CD14-positive monocyte (primary cell): ENCODE results near the gene NFE2L3. TPM values are rescaled to one million over a fixed set of nuclear protein-coding genes. Genes with fewer than 3 reads are reported as not detected.
"Not testable (repeated sequence)": the region's sequence is repeated elsewhere in the genome, so short reads cannot be mapped to it uniquely, and the experiment has no call there.

Experiments used
- DNase-seq, 3 donors: peaks; one replicate each; pipeline ENCODE4 v3.0.0-alpha.2; 2011 to 2022
- H2AFZ ChIP-seq: 2 replicates; pipeline ENCODE4 v1.6.0; 2012; ENCODE audit warnings: mild to moderate bottlenecking, low read depth, low read length, inconsistent platforms; ENCODE audit not compliant: insufficient read depth, poor library complexity, severe bottlenecking
- H3K27ac ChIP-seq, 2 donors: 1 replicate in 1 of 2; 2 replicates in 1 of 2; pipeline ENCODE4 v1.5.1; 2012 to 2013; ENCODE audit warnings: low read length in 2 of 2, control low read depth in 1 of 2, inconsistent platforms in 1 of 2, low read depth in 1 of 2, mild to moderate bottlenecking in 1 of 2
- H3K27me3 ChIP-seq, 2 donors: one replicate each; pipeline versions ENCODE4 v1.6.0 to v1.6.1; 2011 to 2013; ENCODE audit warnings: low read length in 2 of 2; ENCODE audit not compliant: control insufficient read depth in 2 of 2, insufficient read depth in 2 of 2
- H3K36me3 ChIP-seq, 2 donors: replicated peaks in 1 of 2; 1 replicate in 1 of 2; 2 replicates in 1 of 2; pipeline versions ENCODE4 v1.5.1 to v1.6.1; 2012 to 2013; ENCODE audit warnings: low read length in 2 of 2, control low read depth in 1 of 2, inconsistent platforms in 1 of 2, mild to moderate bottlenecking in 1 of 2; ENCODE audit not compliant: insufficient read depth in 2 of 2, control insufficient read depth in 1 of 2
- H3K4me1 ChIP-seq, 2 donors: 1 replicate in 1 of 2; 2 replicates in 1 of 2; pipeline versions ENCODE4 v1.5.1 to v1.6.1; 2012 to 2013; ENCODE audit warnings: low read length in 2 of 2, control low read depth in 1 of 2, inconsistent platforms in 1 of 2, mild to moderate bottlenecking in 1 of 2, moderate library complexity in 1 of 2; ENCODE audit not compliant: insufficient read depth in 2 of 2, control insufficient read depth in 1 of 2
- H3K4me2 ChIP-seq: replicated peaks from 2 replicates; pipeline ENCODE3; 2012; ENCODE audit warnings: low read length, moderate library complexity, mild to moderate bottlenecking; ENCODE audit not compliant: poor library complexity, severe bottlenecking; ENCODE audit errors: extremely low read depth
- H3K4me3 ChIP-seq, 3 experiments: fragments of 200-600 bp in 1 of 3; sonication (generic) in 1 of 3; replicated peaks in 1 of 3; 1 replicate in 2 of 3; 2 replicates in 1 of 3; pipeline ENCODE4 v1.5.1; 2011 to 2013; ENCODE audit warnings: low read length in 3 of 3, mild to moderate bottlenecking in 3 of 3, control low read depth in 2 of 3, low read depth in 2 of 3, inconsistent platforms in 1 of 3, moderate library complexity in 1 of 3
- H3K79me2 ChIP-seq: 2 replicates; pipeline ENCODE4 v1.6.0; 2012; ENCODE audit warnings: mild to moderate bottlenecking, control low read depth, inconsistent platforms, low read length, moderate library complexity; ENCODE audit not compliant: insufficient read depth
- H3K9ac ChIP-seq: 2 replicates; pipeline ENCODE4 v1.6.0; 2017; ENCODE audit warnings: low read length, mild to moderate bottlenecking; ENCODE audit not compliant: insufficient read depth, poor library complexity, severe bottlenecking
- H3K9me3 ChIP-seq, 2 donors: replicated peaks in 1 of 2; 1 replicate in 1 of 2; 2 replicates in 1 of 2; pipeline versions ENCODE4 v1.5.1 to v1.6.1; 2012 to 2013; ENCODE audit warnings: low read length in 2 of 2, control low read depth in 1 of 2; ENCODE audit not compliant: control insufficient read depth in 1 of 2, insufficient read depth in 1 of 2
- H4K20me1 ChIP-seq: 2 replicates; pipeline ENCODE4 v1.6.0; 2012; ENCODE audit warnings: mild to moderate bottlenecking, low read length, control low read depth, moderate library complexity; ENCODE audit not compliant: insufficient read depth
- H3K27ac Mint-ChIP-seq, 7 donors: one replicate each; pipeline ENCODE4 v1.8.0; 2020; ENCODE audit warnings: mild to moderate bottlenecking in 7 of 7, mixed read lengths in 7 of 7, moderate library complexity in 6 of 7, inconsistent platforms in 2 of 7
- H3K27me3 Mint-ChIP-seq, 3 donors: one replicate each; pipeline ENCODE4 v1.8.0; 2021 to 2022; ENCODE audit warnings: low read depth in 3 of 3, mild to moderate bottlenecking in 3 of 3, mixed read lengths in 3 of 3, moderate library complexity in 3 of 3, inconsistent platforms in 1 of 3
- H3K36me3 Mint-ChIP-seq, 2 donors: one replicate each; pipeline ENCODE4 v1.8.0; 2020; ENCODE audit warnings: mixed read lengths in 2 of 2, inconsistent platforms in 1 of 2, mild to moderate bottlenecking in 1 of 2
- H3K4me1 Mint-ChIP-seq: one replicate; pipeline ENCODE4 v1.8.0; 2020; ENCODE audit warnings: mild to moderate bottlenecking, mixed read lengths
- H3K4me3 Mint-ChIP-seq, 2 donors: one replicate each; pipeline ENCODE4 v1.8.0; 2020; ENCODE audit warnings: mild to moderate bottlenecking in 2 of 2, mixed read lengths in 2 of 2, moderate library complexity in 1 of 2
- H3K9me3 Mint-ChIP-seq, 7 donors: one replicate each; pipeline ENCODE4 v1.8.0; 2020 to 2022; ENCODE audit warnings: mixed read lengths in 7 of 7, mild to moderate bottlenecking in 6 of 7, moderate library complexity in 6 of 7, inconsistent platforms in 2 of 7
- CTCF ChIP-seq: fragments of 200-600 bp; IDR thresholded peaks from one replicate; pipeline ENCODE4 v1.8.0; 2022; ENCODE audit warnings: antibody characterized with exemption, mild to moderate bottlenecking
- WGBS: methylation state at CpG from one replicate; pipeline ENCODE4 v1.1.5; 2013; ENCODE audit warnings: missing lambda C conversion rate; ENCODE audit not compliant: insufficient coverage; 5-methylcytosine and 5-hydroxymethylcytosine counted together
- intact Hi-C, 2 donors: fragments of 100-400 bp; cut with micrococcal nuclease; formaldehyde crosslinking; loops; one replicate each; pipeline versions ENCODE4 v1.15.0 to v1.15.1; 2023
- polyA plus RNA-seq, 3 donors: library from polyadenylated mRNA; depleted of rRNA in 1 of 3; unstranded in 2 of 3; stranded (reverse) in 1 of 3; fragments of 300-500 nt in 2 of 3; fragments of >200 nt in 1 of 3; fragmentation: Illumina TruSeq in 2 of 3; gene quantifications; 1 replicate in 2 of 3; 2 replicates in 1 of 3; pipeline ENCODE4 v1.2.3, GENCODE V29; 2012 to 2021

The NFE2L3 gene
- polyA plus RNA-seq, 3 donors, result 4.4 to 17.2 (median 10.6) TPM

- Mint-ChIP-seq H3K9me3 (no peaks in the 10 kb centered on the region), H3K4me3 (no peak overlapping the region), H3K27ac (peak overlapping the region in 3 of 7 donors; percentile 8 to 68 (median 27)), H3K4me1 (peaks cover 63% of the 10 kb centered on the region), H3K27me3 (no peaks in the 10 kb centered on the region), H3K36me3 (peaks cover 79 to 88% of the 10 kb centered on the region in 2 donors)
- peaks cover 84% of the 10 kb centered on the region for H3K79me2 ChIP-seq
- no CpG with 5 or more reads among the region's 3 CpGs for WGBS
- no peak overlapping the region for H3K4me2 ChIP-seq
- H3K4me3 ChIP-seq, result no peak overlapping the region
- no peak overlapping the region for H2AFZ ChIP-seq
- peaks cover 84 to 93% of the 10 kb centered on the region in 2 donors for H3K36me3 ChIP-seq
- no peak for TF ChIP-seq CTCF
- H4K20me1 ChIP-seq, result peaks cover 100% of the 10 kb centered on the region
- H3K9ac ChIP-seq, result no peak overlapping the region
- no peak overlapping the region for H3K27ac ChIP-seq
- no peak for DNase-seq
- intact Hi-C loops, result loop anchor here in 1 of 2 donors (5.0 to 10.0 kb wide), 2 partner anchors 90 to 122 kb away; no protein-coding TSS in a partner anchor
- no peaks in the 10 kb centered on the region for H3K9me3 ChIP-seq
- no peaks in the 10 kb centered on the region for H3K27me3 ChIP-seq
- peaks cover 44 to 56% of the 10 kb centered on the region in 2 donors for H3K4me1 ChIP-seq
Measured at GRCh38 chr7:26192485-26193087, 40.6 kb downstream of the NFE2L3 start.

- Histone ChIP-seq H3K36me3 (peaks cover 84 to 87% of the 10 kb centered on the region in 2 donors), H3K27ac (peak overlapping the region in 1 of 2 donors; percentile 21), H3K4me2 (no peak overlapping the region), H3K9ac (no peak overlapping the region), H3K4me1 (peaks cover 46 to 57% of the 10 kb centered on the region in 2 donors), H3K4me3 (no peak overlapping the region), H4K20me1 (peaks cover 100% of the 10 kb centered on the region), H2AFZ (no peak overlapping the region), H3K9me3 (no peaks in the 10 kb centered on the region), H3K27me3 (no peaks in the 10 kb centered on the region), H3K79me2 (peaks cover 91% of the 10 kb centered on the region)
- intact Hi-C loops, result loop anchor here in 1 of 2 donors (5.0 to 10.0 kb wide), 2 partner anchors 91 to 121 kb away; no protein-coding TSS in a partner anchor
- Mint-ChIP-seq H3K9me3 (no peaks in the 10 kb centered on the region), H3K4me1 (peaks cover 58% of the 10 kb centered on the region), H3K27ac (peak overlapping the region; percentile 26 to 83 (median 74)), H3K27me3 (no peaks in the 10 kb centered on the region), H3K4me3 (peak overlapping the region in 1 of 2 donors; percentile 21), H3K36me3 (peaks cover 84 to 87% of the 10 kb centered on the region in 2 donors)
- 57% methylated on average over 3 of the region's 8 CpGs for WGBS
- no peak for DNase-seq
- no peak for TF ChIP-seq CTCF
Measured at GRCh38 chr7:26193432-26194207, 41.6 kb downstream of the NFE2L3 start.

DNA sequence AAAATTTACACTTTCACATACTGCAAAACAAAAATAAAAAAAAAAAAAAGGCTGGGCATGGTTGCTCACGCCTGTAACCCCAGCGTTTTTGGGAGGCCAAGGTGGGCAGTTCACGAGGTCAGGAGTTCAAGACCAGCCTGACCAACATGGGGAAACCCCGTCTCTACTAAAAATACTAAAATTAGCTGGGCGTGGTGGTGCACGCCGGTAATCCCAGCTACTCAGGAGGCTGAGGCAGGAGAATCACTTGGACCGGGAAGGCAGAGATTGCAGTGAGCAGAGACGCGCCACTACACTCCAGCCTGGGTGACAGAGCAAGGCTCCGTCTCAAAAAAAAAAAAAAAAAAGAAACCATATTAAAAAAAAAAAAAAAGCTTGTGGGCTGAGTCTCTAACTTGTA, 42.8 kb downstream of the NFE2L3 start:
- H3K9me3 ChIP-seq, H3K27me3 Mint-ChIP-seq, DNase-seq, H3K27me3 ChIP-seq, H2AFZ ChIP-seq, H3K4me3 Mint-ChIP-seq, H3K9me3 Mint-ChIP-seq, H3K27ac ChIP-seq, H3K4me2 ChIP-seq, H3K9ac ChIP-seq, H3K4me3 ChIP-seq: not testable (repeated sequence)
- WGBS, result 80% methylated on average over 2 of the region's 11 CpGs
- Histone ChIP-seq H4K20me1 (peaks cover 100% of the 10 kb centered on the region), H3K79me2 (peaks cover 98% of the 10 kb centered on the region), H3K4me1 (peaks cover 46 to 57% of the 10 kb centered on the region in 2 donors), H3K36me3 (peaks cover 73 to 76% of the 10 kb centered on the region in 2 donors)
- intact Hi-C loops, result loop anchor here (5.0 to 10.0 kb wide), 6 partner anchors 37 to 302 kb away; no protein-coding TSS in a partner anchor
- Mint-ChIP-seq H3K27ac (peak overlapping the region in 4 of 7 donors; percentile 23 to 57 (median 50)), H3K4me1 (peaks cover 54% of the 10 kb centered on the region), H3K36me3 (peaks cover 82 to 86% of the 10 kb centered on the region in 2 donors)
